PC-9 (cell line): ENCODE data around the gene FALEC. TPM values are rescaled to one million over a fixed set of nuclear protein-coding genes. Genes with fewer than 3 reads are reported as not detected.

Experiments used
- BruUV-seq: library from RNA; stranded (reverse); fragments of 400-500 nt; replicated peaks from 2 replicates; lab custom pipeline; 2021; lab: Mats Ljungman, UMichigan
- CTCF ChIA-PET: fragments of 300-600 bp; sonication (Branson Sonifier 250); formaldehyde crosslinking; loops from one replicate; lab custom pipeline; 2022; ENCODE audit warnings: antibody characterized with exemption; lab: Charles Lee
- POLR2A ChIA-PET: fragments of 300-600 bp; sonication (Branson Sonifier 250); formaldehyde crosslinking; loops from one replicate; lab custom pipeline; 2022; ENCODE audit warnings: antibody characterized with exemption; ENCODE audit not compliant: unreplicated experiment; lab: Charles Lee
- DNase-seq, 2 experiments: peaks; one replicate each; pipeline versions ENCODE4 v3.0.0 to v3.0.0-alpha.2; 2015 to 2022; ENCODE audit warnings: mixed read lengths in 1 of 2
- H2AFZ ChIP-seq: fragments of 200-600 bp; sonication (generic); 2 replicates; pipeline ENCODE4 v1.8.1; 2017; ENCODE audit warnings: antibody characterized with exemption
- H3F3A ChIP-seq: fragments of 200-600 bp; sonication (generic); 2 replicates; pipeline ENCODE4 v1.8.1; 2017; ENCODE audit warnings: antibody characterized with exemption, mild to moderate bottlenecking, low read depth; ENCODE audit not compliant: insufficient read depth
- H3K27ac ChIP-seq: fragments of 200-600 bp; sonication (generic); 2 replicates; pipeline ENCODE4 v1.6.1; 2016; ENCODE audit warnings: mixed run types
- H3K27me3 ChIP-seq: fragments of 200-600 bp; sonication (generic); 2 replicates; pipeline ENCODE4 v1.6.1; 2016; ENCODE audit warnings: low read depth, mixed run types; ENCODE audit not compliant: insufficient read depth
- H3K36me3 ChIP-seq: fragments of 200-600 bp; sonication (generic); 2 replicates; pipeline ENCODE4 v1.6.1; 2016; ENCODE audit warnings: low read depth, mixed run types
- H3K4me1 ChIP-seq: fragments of 200-600 bp; sonication (generic); replicated peaks from 2 replicates; pipeline ENCODE4 v1.6.1; 2016; ENCODE audit warnings: mixed run types; ENCODE audit not compliant: insufficient read depth
- H3K4me2 ChIP-seq: fragments of 200-600 bp; sonication (generic); 2 replicates; pipeline ENCODE4 v1.6.1; 2017; ENCODE audit warnings: mixed run types
- H3K4me3 ChIP-seq: fragments of 200-600 bp; sonication (generic); 2 replicates; pipeline ENCODE4 v1.6.1; 2016; ENCODE audit warnings: mixed run types
- H3K79me2 ChIP-seq: fragments of 200-600 bp; sonication (generic); 2 replicates; pipeline ENCODE4 v1.6.1; 2017; ENCODE audit warnings: low read depth, mixed run types
- H3K9me2 ChIP-seq: fragments of 200-600 bp; sonication (generic); 2 replicates; pipeline ENCODE4 v1.8.1; 2017; ENCODE audit warnings: mild to moderate bottlenecking; ENCODE audit not compliant: insufficient read depth
- H3K9me3 ChIP-seq: fragments of 200-600 bp; sonication (generic); 2 replicates; pipeline ENCODE4 v1.8.1; 2016; ENCODE audit warnings: low read depth; ENCODE audit not compliant: insufficient read depth
- H4K20me1 ChIP-seq: fragments of 200-600 bp; sonication (generic); 2 replicates; pipeline ENCODE4 v1.8.1; 2017; ENCODE audit not compliant: insufficient read depth
- EZH2 ChIP-seq: fragments of 200-600 bp; sonication (generic); IDR thresholded peaks from 2 replicates; pipeline ENCODE4 v1.8.0; 2017; ENCODE audit warnings: antibody characterized with exemption, low read depth
- intact Hi-C: fragments of 100-400 bp; cut with micrococcal nuclease; formaldehyde crosslinking; loops from one replicate; pipeline ENCODE4 v1.10.0; 2022; ENCODE audit not compliant: unreplicated experiment
- total RNA-seq: library from RNA; stranded (reverse); gene quantifications from 2 replicates; pipeline ENCODE4 v1.2.3, GENCODE V29; 2021
- TF ChIP-seq, protein P1 (sequence below): fragments of 200-600 bp; sonication (generic); conservative IDR thresholded peaks from 2 replicates; pipeline ENCODE4 v1.6.1; 2017; ENCODE audit warnings: mixed run types, antibody characterized with exemption, mild to moderate bottlenecking, moderate library complexity

Gene FALEC
- total RNA-seq, 1 experiment from 2014 or later: 0.94 TPM

- no peaks in the 10 kb centered on the region for H3K79me2 ChIP-seq
- BruUV-seq: no TSS peak
- H3K9me2 ChIP-seq: no peaks in the 10 kb centered on the region
- TF ChIP-seq, protein P1, sequence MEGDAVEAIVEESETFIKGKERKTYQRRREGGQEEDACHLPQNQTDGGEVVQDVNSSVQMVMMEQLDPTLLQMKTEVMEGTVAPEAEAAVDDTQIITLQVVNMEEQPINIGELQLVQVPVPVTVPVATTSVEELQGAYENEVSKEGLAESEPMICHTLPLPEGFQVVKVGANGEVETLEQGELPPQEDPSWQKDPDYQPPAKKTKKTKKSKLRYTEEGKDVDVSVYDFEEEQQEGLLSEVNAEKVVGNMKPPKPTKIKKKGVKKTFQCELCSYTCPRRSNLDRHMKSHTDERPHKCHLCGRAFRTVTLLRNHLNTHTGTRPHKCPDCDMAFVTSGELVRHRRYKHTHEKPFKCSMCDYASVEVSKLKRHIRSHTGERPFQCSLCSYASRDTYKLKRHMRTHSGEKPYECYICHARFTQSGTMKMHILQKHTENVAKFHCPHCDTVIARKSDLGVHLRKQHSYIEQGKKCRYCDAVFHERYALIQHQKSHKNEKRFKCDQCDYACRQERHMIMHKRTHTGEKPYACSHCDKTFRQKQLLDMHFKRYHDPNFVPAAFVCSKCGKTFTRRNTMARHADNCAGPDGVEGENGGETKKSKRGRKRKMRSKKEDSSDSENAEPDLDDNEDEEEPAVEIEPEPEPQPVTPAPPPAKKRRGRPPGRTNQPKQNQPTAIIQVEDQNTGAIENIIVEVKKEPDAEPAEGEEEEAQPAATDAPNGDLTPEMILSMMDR: no peak
- TF ChIP-seq EZH2: no peak
- peaks cover 3% of the 10 kb centered on the region; the same call in 1 of the 2 replicates for H3K4me1 ChIP-seq
- H3K27ac ChIP-seq: no peak overlapping the region
- no peak overlapping the region for H2AFZ ChIP-seq
- CTCF ChIA-PET: no interaction called here
- peaks cover 22% of the 10 kb centered on the region for H3F3A ChIP-seq
- DNase-seq: no peak
- H4K20me1 ChIP-seq: no peaks in the 10 kb centered on the region
- no peaks in the 10 kb centered on the region for H3K9me3 ChIP-seq
- H3K27me3 ChIP-seq: no peaks in the 10 kb centered on the region
- H3K4me2 ChIP-seq: no peak overlapping the region
- H3K36me3 ChIP-seq: no peaks in the 10 kb centered on the region; the same call in 1 of the 2 replicates
- no peak overlapping the region for H3K4me3 ChIP-seq
- POLR2A ChIA-PET: no interaction called here
- intact Hi-C loops: no loop called here
Measured at GRCh38 chr1:150476754-150477153, 38.8 kb upstream of the FALEC start.

DNA sequence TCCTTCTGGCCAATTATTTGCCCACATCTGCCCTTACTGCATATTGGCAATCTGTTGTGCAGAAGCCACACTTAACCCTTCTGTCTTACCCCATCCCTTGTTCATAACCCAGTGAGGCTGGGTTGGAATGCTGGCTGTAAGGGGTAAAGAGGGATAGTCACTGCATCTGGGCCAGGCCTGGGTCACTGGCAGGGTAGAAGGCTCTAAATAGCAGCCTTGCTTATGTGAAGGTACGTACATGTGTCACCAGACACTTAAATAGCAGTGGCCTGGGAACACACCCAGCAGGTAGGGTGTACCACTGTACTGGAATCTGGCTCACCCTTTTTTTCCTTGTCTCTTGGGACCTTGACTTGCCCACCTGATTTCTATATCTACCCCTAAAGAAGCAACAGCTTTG lies 38.2 kb upstream of the FALEC start:
- no TSS peak for BruUV-seq
- Histone ChIP-seq H3K27me3 (no peaks in the 10 kb centered on the region), H2AFZ (no peak overlapping the region), H3F3A (peaks cover 22% of the 10 kb centered on the region), H3K9me2 (no peaks in the 10 kb centered on the region), H3K79me2 (no peaks in the 10 kb centered on the region), H3K4me2 (no peak overlapping the region), H4K20me1 (no peaks in the 10 kb centered on the region), H3K4me3 (no peak overlapping the region), H3K27ac (no peak overlapping the region), H3K9me3 (no peaks in the 10 kb centered on the region), H3K4me1 (peaks cover 3% of the 10 kb centered on the region; the same call in 1 of the 2 replicates), H3K36me3 (no peaks in the 10 kb centered on the region)
- TF ChIP-seq EZH2: no peak
- TF ChIP-seq, protein P1: no peak
- intact Hi-C loops: no loop called here
- no peak for DNase-seq
- ChIA-PET CTCF (no interaction called here), POLR2A (no interaction called here)

DNA sequence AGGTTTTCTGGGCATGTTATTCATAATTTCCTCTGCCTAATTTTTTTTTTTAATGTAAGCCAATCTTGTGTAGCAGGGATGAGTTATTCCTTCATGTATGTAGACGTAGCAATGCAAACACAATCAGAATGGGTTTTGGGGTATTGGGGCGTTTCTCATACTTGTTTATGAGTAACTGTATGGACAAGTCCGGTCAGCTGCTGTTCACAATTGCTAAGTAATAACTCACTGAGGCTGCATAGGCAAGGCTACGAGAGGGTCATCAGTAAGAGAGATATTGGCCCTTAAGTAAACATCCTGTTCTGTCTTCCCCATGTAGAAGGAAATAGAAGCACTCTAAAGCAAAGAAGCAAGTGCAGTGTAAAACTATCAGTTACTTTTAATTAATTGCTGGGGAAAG lies 37.8 kb upstream of the FALEC start:
- Histone ChIP-seq H3K79me2 (no peaks in the 10 kb centered on the region), H3K36me3 (no peaks in the 10 kb centered on the region), H3K9me2 (no peaks in the 10 kb centered on the region), H4K20me1 (no peaks in the 10 kb centered on the region), H3K4me3 (no peak overlapping the region), H3F3A (peaks cover 23% of the 10 kb centered on the region), H3K27ac (no peak overlapping the region), H2AFZ (no peak overlapping the region), H3K4me1 (peaks cover 3% of the 10 kb centered on the region; the same call in 1 of the 2 replicates), H3K9me3 (no peaks in the 10 kb centered on the region), H3K4me2 (no peak overlapping the region), H3K27me3 (no peaks in the 10 kb centered on the region)
- ChIA-PET CTCF (no interaction called here), POLR2A (interaction anchor here (0.6 kb wide), 1 partner anchor 463 kb away, joined by 3 read pairs; no protein-coding TSS in a partner anchor)
- BruUV-seq: no TSS peak
- intact Hi-C loops: no loop called here
- TF ChIP-seq EZH2: no peak
- TF ChIP-seq, protein P1: no peak
- peak; percentile 15 to 50 for DNase-seq
